Activated CD4-positive, alpha-beta memory T cell treated with anti-CD3 and anti-CD28 coated beads, Interleukin-2, amount 10 ng/mL, durations not matched to agents 7 days and 5 days (primary cell): ENCODE results near the gene GLG1. TPM values are rescaled to one million over a fixed set of nuclear protein-coding genes. Genes with fewer than 3 reads are reported as not detected.
"Not testable (repeated sequence)": the region's sequence is repeated elsewhere in the genome, so short reads cannot be mapped to it uniquely, and the experiment has no call there.

Experiments used
- CTCF ChIA-PET: fragments of 350-600 bp; sonication (Branson Sonifier 250); formaldehyde crosslinking; loops from one replicate; lab custom pipeline; 2021; ENCODE audit warnings: antibody characterized with exemption, inconsistent platforms; lab: Charles Lee
- POLR2A ChIA-PET: fragments of 350-600 bp; sonication (Branson Sonifier 250); formaldehyde crosslinking; loops from one replicate; lab custom pipeline; 2021; ENCODE audit warnings: antibody characterized with exemption; lab: Charles Lee
- DNase-seq: peaks from one replicate; pipeline ENCODE4 v3.0.0-alpha.2; 2020
- H3K27ac Mint-ChIP-seq: one replicate; pipeline ENCODE4 v1.8.0; 2021; ENCODE audit warnings: mild to moderate bottlenecking, mixed read lengths
- H3K27me3 Mint-ChIP-seq: one replicate; pipeline ENCODE4 v1.8.0; 2021; ENCODE audit warnings: mixed read lengths
- H3K36me3 Mint-ChIP-seq: one replicate; pipeline ENCODE4 v1.8.0; 2021; ENCODE audit warnings: low read depth, mixed read lengths
- H3K4me1 Mint-ChIP-seq: one replicate; pipeline ENCODE4 v1.8.0; 2021; ENCODE audit warnings: mixed read lengths
- H3K4me3 Mint-ChIP-seq: one replicate; pipeline ENCODE4 v1.8.0; 2021; ENCODE audit warnings: mild to moderate bottlenecking, mixed read lengths
- H3K9me3 Mint-ChIP-seq: one replicate; pipeline ENCODE4 v1.8.0; 2021; ENCODE audit warnings: mixed read lengths
- total RNA-seq, 2 experiments: library from RNA; stranded (reverse); gene quantifications; one replicate each; pipeline ENCODE4 v1.2.3, GENCODE V29; 2021

GLG1 gene
- total RNA-seq, 2 experiments from 2014 or later = 130 to 132 TPM

DNA sequence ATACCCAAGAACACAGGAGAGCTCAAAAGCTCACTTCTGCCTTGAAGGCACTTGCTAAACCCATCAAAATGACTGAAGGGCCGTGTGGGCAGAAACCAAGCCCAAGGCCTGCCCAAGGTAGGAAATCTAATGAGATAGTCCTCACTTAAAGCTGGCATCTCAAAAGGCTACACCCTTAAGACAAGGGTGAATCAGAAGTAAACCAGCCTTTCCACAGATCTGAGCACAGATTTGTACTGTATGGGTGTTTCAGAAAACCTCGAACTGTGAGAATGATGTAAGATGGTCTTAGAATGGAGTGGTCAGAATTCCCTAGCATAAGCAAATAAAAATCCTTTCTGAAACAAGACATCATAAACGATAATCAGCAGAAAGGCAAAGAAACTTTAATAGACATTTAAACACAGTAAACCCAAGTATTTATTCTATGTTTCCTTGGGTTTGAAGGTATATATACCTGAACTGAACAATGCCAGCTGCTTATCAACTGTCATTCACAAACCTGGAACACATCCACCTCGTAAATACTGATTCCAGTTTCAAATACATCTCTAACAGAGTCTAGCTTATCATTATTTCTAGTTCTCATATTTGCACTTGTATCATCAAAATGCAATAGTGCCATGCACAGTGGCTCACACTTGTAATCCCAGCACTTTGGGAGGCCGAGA lies 37.8 kb downstream of the GLG1 start:
- Mint-ChIP-seq H3K36me3 (peaks cover 18% of the 10 kb centered on the region), H3K9me3 (no peaks in the 10 kb centered on the region), H3K4me1 (peaks cover 47% of the 10 kb centered on the region), H3K27ac (no peak overlapping the region), H3K27me3 (no peaks in the 10 kb centered on the region), H3K4me3 (no peak overlapping the region)
- DNase-seq = no peak
- ChIA-PET CTCF (interaction anchor here (1.4 kb wide), 1 partner anchor 12 kb away, joined by 4 read pairs; no protein-coding TSS in a partner anchor), POLR2A (no interaction called here)

DNA sequence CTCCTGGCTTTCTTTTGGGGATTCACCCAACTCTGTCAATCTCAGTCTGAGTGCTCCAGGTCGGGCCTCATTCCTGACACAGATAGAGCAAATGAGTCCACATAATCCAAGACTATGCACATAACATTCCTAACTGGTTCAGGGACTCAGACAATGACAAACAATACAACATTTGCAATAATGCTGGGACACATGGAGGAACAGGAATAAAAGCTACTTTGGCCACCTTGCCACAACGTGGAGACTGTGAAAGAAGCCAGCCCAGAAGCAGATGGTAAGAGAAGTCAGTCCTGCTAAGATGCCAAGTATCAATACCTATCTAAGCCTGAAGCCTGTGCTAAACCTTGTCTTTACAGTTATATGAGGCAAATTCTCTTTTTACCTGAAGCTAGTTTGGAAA lies 39.0 kb downstream of the GLG1 start:
- Mint-ChIP-seq H3K4me1 (peaks cover 56% of the 10 kb centered on the region), H3K27ac (no peak overlapping the region), H3K9me3 (no peaks in the 10 kb centered on the region), H3K4me3 (no peak overlapping the region), H3K27me3 (no peaks in the 10 kb centered on the region), H3K36me3 (peaks cover 21% of the 10 kb centered on the region)
- DNase-seq = no peak
- ChIA-PET POLR2A (no interaction called here), CTCF (interaction anchor here (1.4 kb wide), 1 partner anchor 11 kb away, joined by 4 read pairs; no protein-coding TSS in a partner anchor)

DNA sequence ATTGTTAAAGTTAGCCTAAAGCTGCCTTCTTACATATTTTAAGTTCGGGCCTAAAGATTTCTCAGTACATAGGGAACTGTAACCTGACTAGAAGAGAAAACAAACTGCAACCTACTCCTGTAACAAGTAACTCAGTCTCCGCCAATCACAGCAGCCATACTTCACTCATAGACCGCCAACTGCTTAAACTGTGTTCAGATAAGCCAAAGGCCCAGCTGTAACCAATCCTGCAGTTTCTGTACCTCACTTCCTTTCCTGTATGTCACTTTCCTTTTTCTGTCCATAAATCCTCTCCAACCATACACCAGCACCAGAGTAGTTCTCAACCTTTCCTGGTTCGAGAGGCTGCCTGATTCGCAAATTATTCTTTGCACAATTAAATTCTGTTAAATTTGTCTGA lies 41.5 kb downstream of the GLG1 start:
- Mint-ChIP-seq H3K36me3 (peaks cover 24% of the 10 kb centered on the region), H3K9me3 (no peaks in the 10 kb centered on the region), H3K27ac (no peak overlapping the region), H3K4me1 (peaks cover 57% of the 10 kb centered on the region), H3K27me3 (no peaks in the 10 kb centered on the region), H3K4me3 (no peak overlapping the region)
- no peak for DNase-seq
- ChIA-PET CTCF (no interaction called here), POLR2A (interaction anchor here (0.9 kb wide), 1 partner anchor 42 kb away, joined by 4 read pairs; the partner anchor contains the start of gene GLG1)

DNA sequence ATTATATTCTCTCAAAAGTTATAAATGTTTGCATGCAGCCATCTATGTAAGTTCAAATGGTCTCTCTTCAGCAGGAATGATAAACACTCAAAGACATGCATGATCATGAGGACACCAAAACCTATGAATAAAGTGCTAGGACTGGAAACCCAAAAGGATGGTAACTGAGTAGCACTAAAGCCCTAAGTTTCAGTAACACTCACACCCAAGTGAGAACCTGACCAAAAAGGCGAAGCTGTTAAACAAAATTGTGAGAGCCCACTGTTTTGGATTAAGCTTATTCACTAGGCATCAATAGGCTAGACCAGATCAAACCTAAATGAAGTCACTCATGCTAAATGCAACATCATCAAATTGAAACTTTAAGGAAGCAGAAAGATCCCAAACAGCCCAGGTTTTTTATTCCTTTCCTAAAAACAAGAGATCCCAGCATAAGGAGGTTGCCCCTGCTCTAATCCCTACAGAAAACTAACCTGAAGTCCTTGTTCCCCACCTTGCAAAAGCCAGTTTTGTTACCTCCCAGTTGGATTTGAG lies 42.4 kb downstream of the GLG1 start:
- Mint-ChIP-seq H3K9me3 (no peaks in the 10 kb centered on the region), H3K27ac (no peak overlapping the region), H3K36me3 (peaks cover 23% of the 10 kb centered on the region), H3K4me1 (peaks cover 56% of the 10 kb centered on the region), H3K27me3 (no peaks in the 10 kb centered on the region), H3K4me3 (no peak overlapping the region)
- CTCF ChIA-PET = no interaction called here
- POLR2A ChIA-PET = interaction anchor here (0.9 kb wide), 1 partner anchor 43 kb away, joined by 4 read pairs; the partner anchor contains the start of gene GLG1
- DNase-seq = no peak

DNA sequence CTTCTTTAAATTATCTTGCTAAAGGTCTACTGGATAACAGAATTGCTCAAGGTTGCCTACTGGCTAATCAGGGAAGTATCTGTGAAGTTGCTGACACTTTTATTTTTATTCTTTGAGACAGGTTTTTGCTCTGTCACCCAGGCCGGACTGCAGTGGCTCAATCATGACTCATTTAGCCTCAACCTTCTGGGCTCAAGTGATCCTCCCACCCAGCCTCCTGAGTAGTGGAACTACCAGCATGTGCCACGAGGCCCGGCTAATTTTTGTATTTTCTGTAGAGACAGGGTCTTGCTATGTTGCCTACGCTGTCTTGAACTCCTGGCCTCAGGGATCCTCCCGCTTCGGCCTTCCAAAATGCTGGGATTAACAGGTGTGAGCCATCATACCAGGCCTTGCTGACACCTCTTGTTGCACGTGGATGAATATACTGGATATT lies 43.1 kb downstream of the GLG1 start:
- peaks cover 55% of the 10 kb centered on the region for H3K4me1 Mint-ChIP-seq
- CTCF ChIA-PET = no interaction called here
- POLR2A ChIA-PET = no interaction called here
- DNase-seq = no peak
- H3K9me3 Mint-ChIP-seq = no peaks in the 10 kb centered on the region
- H3K27ac Mint-ChIP-seq = no peak overlapping the region
- peaks cover 23% of the 10 kb centered on the region for H3K36me3 Mint-ChIP-seq
- no peak overlapping the region for H3K4me3 Mint-ChIP-seq
- H3K27me3 Mint-ChIP-seq = no peaks in the 10 kb centered on the region

DNA sequence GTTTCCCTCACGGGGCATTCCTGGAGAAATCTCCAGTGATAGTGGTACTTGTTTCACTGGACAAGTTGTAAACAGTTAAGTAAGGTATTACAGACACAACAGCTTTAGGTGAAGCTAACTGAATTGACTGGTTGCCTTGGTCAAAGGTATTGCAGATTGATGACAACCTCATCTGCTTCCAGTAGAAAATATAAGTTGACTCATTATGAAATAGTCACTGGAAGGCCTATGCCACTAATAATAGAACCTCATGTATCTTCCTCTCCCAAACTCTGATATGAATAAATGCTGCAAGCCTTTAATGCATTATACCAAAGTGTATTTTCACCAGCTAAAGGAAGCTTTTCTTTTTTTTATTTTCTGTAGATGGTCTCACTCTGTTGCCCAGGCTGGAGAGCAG lies 44.8 kb downstream of the GLG1 start:
- H3K9me3 Mint-ChIP-seq = no peaks in the 10 kb centered on the region
- H3K27me3 Mint-ChIP-seq = no peaks in the 10 kb centered on the region
- CTCF ChIA-PET = interaction anchor here (0.9 to 1.7 kb wide), 3 partner anchors 39 to 63 kb away, joined by 3 to 6 read pairs (median 4); no protein-coding TSS in a partner anchor
- H3K4me3 Mint-ChIP-seq = no peak overlapping the region
- no peak overlapping the region for H3K27ac Mint-ChIP-seq
- peaks cover 23% of the 10 kb centered on the region for H3K36me3 Mint-ChIP-seq
- POLR2A ChIA-PET = interaction anchor here (1.2 to 1.5 kb wide), 2 partner anchors 12 to 40 kb away, joined by 4 read pairs; no protein-coding TSS in a partner anchor
- H3K4me1 Mint-ChIP-seq = peaks cover 47% of the 10 kb centered on the region
- DNase-seq = no peak

DNA sequence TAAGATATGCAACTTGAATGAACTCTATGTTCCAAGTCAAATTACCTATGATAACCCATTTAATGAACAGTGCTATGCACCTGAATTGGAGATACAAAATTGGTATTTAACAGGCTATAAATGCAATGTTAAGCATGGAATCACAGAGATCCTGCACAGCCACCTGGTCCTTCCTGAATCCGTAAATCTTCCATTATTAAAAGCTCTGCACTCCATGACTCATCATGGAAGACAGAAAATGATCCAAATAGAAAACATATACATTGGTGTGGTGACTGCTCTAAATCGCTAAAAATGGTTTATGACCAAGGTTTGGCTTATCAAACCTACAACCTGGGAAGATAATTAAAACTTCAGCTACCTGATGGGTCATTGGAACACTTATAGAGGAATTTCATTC lies 45.3 kb downstream of the GLG1 start:
- no peak overlapping the region for H3K4me3 Mint-ChIP-seq
- no peak overlapping the region for H3K27ac Mint-ChIP-seq
- peaks cover 21% of the 10 kb centered on the region for H3K36me3 Mint-ChIP-seq
- POLR2A ChIA-PET = interaction anchor here (1.5 kb wide), 1 partner anchor 40 kb away, joined by 4 read pairs; no protein-coding TSS in a partner anchor
- CTCF ChIA-PET = interaction anchor here (0.9 to 1.7 kb wide), 3 partner anchors 40 to 64 kb away, joined by 3 to 6 read pairs (median 4); no protein-coding TSS in a partner anchor
- peaks cover 45% of the 10 kb centered on the region for H3K4me1 Mint-ChIP-seq
- DNase-seq = no peak
- H3K27me3 Mint-ChIP-seq = no peaks in the 10 kb centered on the region
- H3K9me3 Mint-ChIP-seq = no peaks in the 10 kb centered on the region

DNA sequence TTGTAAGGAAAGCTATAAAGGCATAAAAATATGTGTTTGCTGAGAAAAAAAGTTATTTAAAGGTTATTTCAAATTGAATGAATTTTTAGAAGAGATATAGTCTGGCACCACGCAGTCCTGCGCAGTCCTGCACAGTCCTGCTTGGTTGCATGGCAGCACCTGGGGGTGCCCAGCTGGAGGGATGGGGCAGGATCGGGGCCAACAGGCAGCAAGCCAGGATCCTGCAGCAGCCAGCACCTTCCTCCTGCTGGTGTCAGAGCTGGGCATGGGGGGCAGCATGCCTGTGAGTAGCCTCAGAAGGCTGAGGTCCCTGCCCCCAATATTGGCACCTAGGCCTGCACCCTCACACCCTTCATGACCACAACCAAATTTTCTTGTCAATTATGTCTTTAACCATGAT lies 46.0 kb downstream of the GLG1 start:
- no peaks in the 10 kb centered on the region for H3K27me3 Mint-ChIP-seq
- H3K4me1 Mint-ChIP-seq = peaks cover 42% of the 10 kb centered on the region
- H3K4me3 Mint-ChIP-seq = no peak overlapping the region
- H3K27ac Mint-ChIP-seq = no peak overlapping the region
- H3K36me3 Mint-ChIP-seq = peaks cover 19% of the 10 kb centered on the region
- POLR2A ChIA-PET = interaction anchor here (1.5 kb wide), 1 partner anchor 41 kb away, joined by 4 read pairs; no protein-coding TSS in a partner anchor
- H3K9me3 Mint-ChIP-seq = no peaks in the 10 kb centered on the region
- CTCF ChIA-PET = interaction anchor here (0.6 to 1.4 kb wide), 3 partner anchors 18 to 140 kb away, joined by 3 to 4 read pairs (median 3); no protein-coding TSS in a partner anchor
- no peak for DNase-seq

DNA sequence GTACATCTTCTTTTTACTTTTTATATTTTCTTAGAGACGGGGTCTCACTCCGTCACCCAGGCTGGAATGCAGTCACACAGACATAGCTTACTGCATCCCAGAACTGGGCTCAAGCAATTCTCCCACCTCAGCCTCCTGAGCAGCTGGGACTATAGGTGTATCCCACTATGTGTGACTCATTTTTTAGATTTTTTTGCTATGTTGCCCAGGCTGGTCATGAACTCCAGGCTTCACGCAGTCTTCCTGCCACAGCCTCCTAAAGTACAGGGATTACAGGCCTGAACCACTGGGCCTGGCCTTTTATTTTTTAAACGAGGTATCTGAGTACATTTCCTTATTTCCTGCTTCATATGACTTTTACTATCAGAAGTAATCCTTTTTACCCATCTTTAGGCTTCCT lies 48.0 kb downstream of the GLG1 start:
- Mint-ChIP-seq H3K36me3 (peaks cover 12% of the 10 kb centered on the region), H3K4me3 (no peak overlapping the region), H3K27me3 (no peaks in the 10 kb centered on the region), H3K4me1 (peaks cover 24% of the 10 kb centered on the region), H3K27ac (no peak overlapping the region), H3K9me3 (no peaks in the 10 kb centered on the region)
- ChIA-PET CTCF (no interaction called here), POLR2A (interaction anchor here (0.9 kb wide), 1 partner anchor 48 kb away, joined by 3 read pairs; the partner anchor contains the start of gene GLG1)
- no peak for DNase-seq

DNA sequence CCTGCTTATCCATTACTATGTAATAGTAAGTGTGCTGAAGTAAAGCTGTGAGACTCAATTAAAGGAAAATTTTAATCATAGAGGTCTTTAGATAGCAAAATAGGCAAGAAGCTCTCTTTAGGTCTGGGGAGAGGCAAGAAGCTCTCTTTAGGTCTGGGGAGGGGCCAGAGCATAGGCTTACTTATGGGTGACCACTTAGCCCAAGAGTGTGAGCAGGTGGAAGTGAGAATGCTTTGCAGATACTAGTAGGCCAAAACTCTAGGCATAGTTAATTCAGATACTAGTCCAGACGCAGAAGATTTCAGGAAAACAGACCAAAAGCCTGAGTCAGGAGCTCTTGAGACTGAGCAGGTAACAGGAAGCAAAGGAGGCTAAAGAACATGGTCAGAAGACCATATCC lies 49.6 kb downstream of the GLG1 start:
- no peaks in the 10 kb centered on the region for H3K9me3 Mint-ChIP-seq
- H3K4me1 Mint-ChIP-seq = peaks cover 13% of the 10 kb centered on the region
- DNase-seq = no peak
- no peak overlapping the region for H3K27ac Mint-ChIP-seq
- H3K36me3 Mint-ChIP-seq = peaks cover 1% of the 10 kb centered on the region
- H3K27me3 Mint-ChIP-seq = no peaks in the 10 kb centered on the region
- H3K4me3 Mint-ChIP-seq = no peak overlapping the region
- CTCF ChIA-PET = interaction anchor here (1.0 to 1.7 kb wide), 2 partner anchors 11 to 31 kb away, joined by 3 to 4 read pairs; no protein-coding TSS in a partner anchor
- POLR2A ChIA-PET = interaction anchor here (1.0 kb wide), 1 partner anchor 65 kb away, joined by 3 read pairs; no protein-coding TSS in a partner anchor

DNA sequence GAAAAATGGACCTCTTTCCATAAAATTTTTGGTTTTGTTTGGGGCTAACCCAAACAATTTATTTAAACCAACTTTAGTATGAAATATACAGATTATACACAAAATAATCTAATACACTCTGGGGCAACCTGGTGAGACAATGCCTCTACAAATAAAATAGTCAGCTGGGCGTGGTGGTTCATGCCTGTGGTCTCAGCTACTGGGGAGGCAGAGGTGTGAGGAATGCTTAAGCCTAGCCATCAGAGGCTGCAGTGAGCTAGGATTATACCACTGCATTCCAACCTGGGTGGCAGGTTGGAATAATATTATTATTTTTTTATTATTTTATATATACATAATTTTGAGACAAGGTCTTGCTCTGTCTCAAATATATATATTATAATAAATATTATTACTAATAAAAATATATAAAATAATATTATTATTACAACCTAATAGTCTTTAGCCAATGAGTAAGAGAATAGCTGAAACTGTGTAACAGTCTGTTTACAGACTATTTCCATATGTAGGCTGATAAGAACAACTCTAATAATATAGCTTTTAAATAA lies 50.5 kb downstream of the GLG1 start:
- Mint-ChIP-seq H3K27me3 (no peaks in the 10 kb centered on the region), H3K4me1 (peaks cover 8% of the 10 kb centered on the region), H3K9me3 (no peaks in the 10 kb centered on the region), H3K36me3 (no peaks in the 10 kb centered on the region), H3K4me3 (no peak overlapping the region), H3K27ac (no peak overlapping the region)
- DNase-seq = no peak
- ChIA-PET CTCF (interaction anchor here (1.0 to 1.7 kb wide), 2 partner anchors 12 to 32 kb away, joined by 3 to 4 read pairs; no protein-coding TSS in a partner anchor), POLR2A (no interaction called here)

DNA sequence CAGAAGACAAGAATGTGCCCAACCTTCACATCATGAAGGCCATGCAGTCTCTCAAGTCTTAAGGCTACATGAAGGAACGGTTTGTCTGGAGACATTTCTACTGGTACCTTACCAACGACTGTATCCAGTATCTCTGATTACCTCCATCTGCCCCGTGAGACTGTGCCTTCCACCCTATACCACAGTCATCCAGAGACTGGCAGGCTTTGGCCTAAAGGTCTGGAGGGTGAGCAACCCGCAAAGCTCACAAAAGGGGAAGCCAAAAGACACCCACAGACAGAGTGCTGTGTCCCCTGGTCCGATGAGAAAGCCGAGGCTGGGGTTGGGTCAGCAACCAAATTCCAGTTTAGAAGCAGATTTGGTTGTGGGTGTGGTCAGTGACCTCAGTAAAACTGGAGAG lies 54.6 kb downstream of the GLG1 start:
- CTCF ChIA-PET, DNase-seq, H3K36me3 Mint-ChIP-seq, H3K27ac Mint-ChIP-seq, H3K9me3 Mint-ChIP-seq, H3K4me3 Mint-ChIP-seq, H3K4me1 Mint-ChIP-seq, H3K27me3 Mint-ChIP-seq, POLR2A ChIA-PET: not testable (repeated sequence)
